Fibroblast of skin of left quadriceps (primary cell): Measurements from ENCODE around the gene RAP1GAP.
"Not testable (repeated sequence)": the region's sequence is repeated elsewhere in the genome, so short reads cannot be mapped to it uniquely, and the experiment has no call there.

Source experiments
- DNase-seq, 2 experiments: peaks; one replicate each; pipeline ENCODE4 v3.0.0-alpha.2; 2013; ENCODE audit warnings: low read depth in 2 of 2

The RAP1GAP gene

DNA sequence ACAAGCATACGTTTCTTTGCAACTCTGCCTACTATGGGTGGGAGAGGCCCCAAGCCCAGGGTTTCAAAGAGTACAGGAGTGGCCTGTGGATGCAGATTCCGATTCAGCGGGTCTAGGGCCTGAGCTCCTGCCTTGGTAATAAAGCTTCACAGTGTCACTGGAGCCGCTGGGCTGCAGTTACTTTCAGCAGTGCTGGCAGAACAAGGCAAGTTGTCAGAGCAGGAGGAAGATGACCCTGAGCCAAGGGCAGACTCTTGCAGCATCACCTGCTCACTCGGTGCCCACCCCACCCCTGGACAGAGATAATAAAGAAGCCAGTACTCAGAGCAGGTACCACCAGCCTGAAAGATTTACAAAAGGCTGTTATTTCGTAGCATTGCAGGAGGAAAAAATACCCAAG is 8.0 kb upstream of the RAP1GAP start:
- no peak for DNase-seq

GRCh38 chr1:21674957-21675356 is 5.8 kb upstream of the RAP1GAP start:
- DNase-seq, result no peak

DNA sequence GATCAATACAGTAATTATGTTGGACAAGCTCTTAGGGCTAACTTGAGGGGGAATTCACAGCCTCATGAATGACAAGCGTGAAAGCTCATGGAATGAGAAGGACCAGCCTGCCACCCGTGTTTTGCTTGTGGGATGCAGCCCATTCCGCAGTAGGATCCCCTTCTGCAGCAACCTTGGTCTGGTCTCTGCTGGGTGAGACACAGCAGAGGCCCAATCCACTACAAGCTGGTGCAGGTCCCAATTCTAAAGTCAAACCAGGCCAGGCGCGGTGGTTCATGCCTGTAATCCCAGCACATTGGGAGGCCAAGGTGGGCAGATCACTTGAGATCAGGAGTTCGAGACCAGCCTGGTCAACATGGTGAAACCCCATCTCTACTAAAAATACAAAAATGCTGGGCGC is 4.7 kb upstream of the RAP1GAP start:
- not testable (repeated sequence) for DNase-seq

DNA sequence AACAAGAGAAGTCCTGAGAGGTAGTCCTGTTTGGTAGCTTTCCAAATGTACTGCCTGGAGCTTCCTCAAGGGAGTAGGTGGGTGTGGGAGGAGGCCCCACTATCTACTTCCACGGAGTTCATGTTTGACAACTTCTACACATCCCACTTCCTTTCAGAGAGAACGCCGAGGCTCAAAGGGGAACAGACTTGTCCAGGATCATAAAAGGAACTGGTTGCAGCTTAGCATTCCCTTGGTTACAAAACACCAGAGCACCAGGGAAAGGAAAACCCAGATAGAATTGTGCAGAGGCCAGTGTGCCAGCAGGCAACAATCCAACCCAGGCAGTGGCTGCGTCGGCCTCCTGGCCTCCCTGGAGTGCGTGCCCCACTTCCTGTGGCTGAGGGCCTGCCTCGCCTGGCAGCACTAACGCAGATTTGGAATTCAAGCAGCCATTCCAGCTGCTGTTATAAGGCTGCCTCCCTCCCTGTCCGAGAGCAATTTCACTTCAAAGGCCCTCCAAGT is 4.2 kb upstream of the RAP1GAP start:
- DNase-seq, result peak in 1 of 2 experiments; percentile 42

GRCh38 chr1:21672478-21673276 is 3.5 kb upstream of the RAP1GAP start:
- DNase-seq, result no peak

- DNase-seq, result no peak
These were observed 2.8 kb upstream of the RAP1GAP start for GRCh38 chr1:21671915-21672314.

GRCh38 chr1:21670956-21671902 is 2.1 kb upstream of the RAP1GAP start:
- DNase-seq, result no peak

- DNase-seq, result no peak
These were observed 1.1 kb upstream of the RAP1GAP start for GRCh38 chr1:21670059-21670881.

GRCh38 chr1:21668951-21669257 is 253 bp downstream of the RAP1GAP start:
- no peak for DNase-seq

- no peak for DNase-seq
These were observed 766 bp downstream of the RAP1GAP start for GRCh38 chr1:21668232-21668950.

- no peak for DNase-seq
These were observed 1.6 kb downstream of the RAP1GAP start for GRCh38 chr1:21667348-21668231.

DNA sequence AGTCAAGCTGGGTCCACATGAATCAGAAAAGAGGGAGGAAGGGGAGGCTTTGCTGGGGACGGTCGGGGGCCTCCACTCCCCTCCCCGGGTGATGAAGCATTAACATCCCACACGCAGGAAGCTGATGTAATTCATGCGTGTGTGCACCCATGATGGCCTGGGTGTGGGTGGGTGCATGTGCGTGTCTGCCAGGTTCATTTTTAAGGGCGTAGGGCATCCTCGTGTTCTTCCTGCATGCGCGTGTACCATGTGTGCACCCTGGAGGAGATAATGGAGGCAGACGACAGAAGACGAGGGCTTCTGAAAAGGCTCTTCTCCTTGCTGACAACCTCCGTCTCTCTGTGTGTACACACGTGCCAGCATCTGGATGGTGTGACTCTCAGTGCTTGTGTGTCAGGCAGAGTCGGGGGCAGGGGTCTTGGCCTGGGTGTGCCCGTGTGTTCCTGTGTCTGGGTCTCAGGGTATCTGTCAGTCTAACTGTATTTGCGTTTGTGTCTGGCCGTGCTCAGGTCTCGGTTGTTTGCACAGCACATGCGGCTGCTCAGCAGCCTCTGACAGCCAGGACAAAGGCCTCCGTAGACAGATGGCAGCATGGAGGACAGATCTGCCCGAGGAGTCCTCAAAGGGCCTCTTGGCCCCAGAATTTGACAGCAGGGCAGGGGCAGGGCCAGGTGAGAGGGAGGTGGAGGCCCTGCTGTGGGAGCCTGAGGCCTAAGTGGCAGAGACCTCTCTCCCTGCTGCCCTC is 2.4 kb downstream of the RAP1GAP start:
- no peak for DNase-seq

- no peak for DNase-seq
These were observed 3.2 kb downstream of the RAP1GAP start for GRCh38 chr1:21665711-21666575.

DNA sequence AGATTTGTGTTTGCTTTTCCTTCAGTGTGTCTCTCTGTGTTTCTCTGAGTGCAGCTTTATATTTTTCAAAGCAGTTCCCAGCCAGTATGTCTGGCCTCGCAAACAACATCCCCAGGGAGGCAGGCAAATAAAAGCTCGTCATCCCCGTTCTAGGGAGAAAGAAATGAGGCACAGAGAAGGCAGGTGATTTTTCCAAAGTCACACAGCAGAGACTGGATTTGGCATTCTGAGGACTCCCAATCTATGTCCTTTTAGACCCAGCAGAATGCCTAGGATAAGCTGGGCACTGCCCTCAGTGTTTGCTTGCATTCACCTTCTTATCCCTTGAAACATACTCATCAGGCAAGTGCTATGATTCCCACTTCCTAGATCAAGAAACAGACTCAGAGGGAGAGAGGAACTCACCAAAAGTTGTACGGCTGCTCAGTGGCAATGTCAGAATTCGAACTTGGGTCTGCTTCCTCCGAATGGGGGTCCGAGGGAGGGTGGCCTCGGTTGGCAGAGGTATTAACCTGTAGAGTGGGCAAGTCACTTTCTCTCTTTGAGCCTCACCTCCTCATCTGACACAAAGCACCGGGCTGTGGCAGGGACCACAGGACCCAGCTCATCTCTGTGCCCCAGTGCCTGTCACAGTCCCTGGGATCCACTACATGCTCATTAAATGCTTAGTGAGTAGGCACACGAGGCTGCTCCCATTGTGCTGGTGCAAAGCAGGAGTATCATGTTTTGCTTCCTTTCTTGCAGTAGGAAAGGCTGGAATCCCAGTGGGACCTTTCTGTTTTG is 4.2 kb downstream of the RAP1GAP start:
- no peak for DNase-seq

DNA sequence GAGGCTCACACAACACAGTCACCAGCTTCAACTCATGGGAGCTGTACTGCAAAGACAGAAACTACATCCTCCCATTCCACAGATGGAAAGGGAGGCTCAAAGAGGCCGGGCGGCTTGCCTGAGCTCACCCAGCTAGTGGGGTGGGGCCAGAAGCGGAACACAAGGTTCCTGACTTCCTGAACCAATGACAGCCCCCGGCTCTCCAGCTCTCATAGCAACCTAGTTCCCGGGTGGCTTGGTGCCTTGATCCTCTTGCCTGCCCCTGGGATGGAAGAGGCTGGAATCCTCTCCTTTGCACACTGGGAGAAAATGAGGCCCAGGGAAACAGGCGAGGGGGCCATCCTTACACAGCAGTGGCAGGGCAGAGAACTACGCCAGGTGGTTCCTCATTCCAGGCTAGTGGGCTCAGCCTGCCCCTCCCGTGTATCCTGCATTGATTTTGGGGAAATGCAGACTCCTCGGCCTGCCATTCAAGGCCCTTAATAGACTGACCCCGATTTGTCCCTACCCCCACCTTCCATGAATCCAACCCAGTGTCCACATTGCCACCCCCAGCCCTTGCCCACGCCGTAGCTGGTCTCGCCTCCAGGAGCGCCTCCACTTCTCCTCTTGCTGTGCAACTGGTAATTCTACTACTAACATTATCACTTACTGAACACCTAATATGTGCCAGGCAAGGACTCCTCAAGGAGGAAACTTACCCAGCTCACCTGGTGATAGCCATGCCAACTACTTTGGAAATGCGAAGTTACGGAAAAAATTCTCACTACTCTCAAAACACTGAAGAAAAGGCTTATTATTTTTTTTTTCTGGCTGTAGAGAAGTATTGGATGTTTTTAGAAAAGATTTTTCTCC is 5.0 kb downstream of the RAP1GAP start:
- DNase-seq, result no peak

GRCh38 chr1:21663248-21663950 is 5.8 kb downstream of the RAP1GAP start:
- DNase-seq, result no peak
